Measurements from ENCODE around the gene GOLGA8N.
"Not testable (repeated sequence)": the region's sequence is repeated elsewhere in the genome, so short reads cannot be mapped to it uniquely, and the experiment has no call there.

- not testable (repeated sequence) for TF ChIP-seq CTCF (IDR thresholded peaks at IDR 0.05; ENCODE audit: borderline replicate concordance, extremely low read depth, low read length, poor library complexity, severe bottlenecking); EZH2 (IDR thresholded peaks at IDR 0.05; ENCODE audit: borderline replicate concordance, low read depth, low read length, severe bottlenecking)
Observed at GRCh38 chr15:32585844-32586243, 7.4 kb upstream of the GOLGA8N start.
